HG02571 (cell line): ENCODE results near the gene ECE2.
A peak's percentile ranks its signal among the peaks of the same experiment; 100 is the strongest.

Source experiments
- ATAC-seq: cut with Tn5 transposase; IDR thresholded peaks from one replicate; pipeline ENCODE4 v1.9.1; 2021; ENCODE audit warnings: mild to moderate bottlenecking, moderate library complexity; ENCODE audit not compliant: unreplicated experiment

Gene ECE2

DNA sequence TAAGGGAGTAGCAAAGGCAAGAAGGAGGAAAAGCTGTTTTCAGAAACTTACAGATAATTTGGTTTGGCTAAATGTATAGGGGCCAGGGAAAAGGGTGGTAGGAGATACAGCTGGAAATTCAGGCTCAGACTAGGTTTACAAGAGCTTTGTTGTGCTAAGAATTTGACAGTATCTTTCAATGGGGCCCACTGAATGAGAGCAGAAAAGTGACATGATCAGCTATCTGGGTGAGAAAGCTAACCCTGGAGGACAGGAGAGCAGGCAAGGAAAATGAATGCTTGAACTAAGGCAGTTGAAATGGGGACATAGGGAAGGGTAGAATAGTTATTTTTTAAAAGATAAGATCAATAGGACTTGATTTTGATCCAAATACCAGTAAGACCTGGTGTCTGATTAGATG lies 35.8 kb downstream of the ECE2 start:
- ATAC-seq: no peak

DNA sequence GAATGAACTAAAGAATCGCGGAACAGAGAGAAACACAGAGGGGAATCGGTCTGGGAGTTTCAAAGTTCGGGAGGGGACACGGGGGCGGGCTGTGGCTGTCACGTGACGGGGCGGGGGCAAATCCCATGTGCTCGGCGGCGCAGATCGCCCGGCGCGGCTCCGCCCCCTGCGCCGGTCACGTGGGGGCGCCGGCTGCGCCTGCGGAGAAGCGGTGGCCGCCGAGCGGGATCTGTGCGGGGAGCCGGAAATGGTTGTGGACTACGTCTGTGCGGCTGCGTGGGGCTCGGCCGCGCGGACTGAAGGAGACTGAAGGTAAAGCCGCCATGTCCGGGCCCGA lies 38.5 kb downstream of the ECE2 start, which contains the start of gene EIF4G1:
TSS of gene EIF4G1 (plus strand) at position 244 of the 337 bp plus-strand sequence. CDS start 1,191 bp downstream, outside the sequence.
- peak; percentile 78 for ATAC-seq

DNA sequence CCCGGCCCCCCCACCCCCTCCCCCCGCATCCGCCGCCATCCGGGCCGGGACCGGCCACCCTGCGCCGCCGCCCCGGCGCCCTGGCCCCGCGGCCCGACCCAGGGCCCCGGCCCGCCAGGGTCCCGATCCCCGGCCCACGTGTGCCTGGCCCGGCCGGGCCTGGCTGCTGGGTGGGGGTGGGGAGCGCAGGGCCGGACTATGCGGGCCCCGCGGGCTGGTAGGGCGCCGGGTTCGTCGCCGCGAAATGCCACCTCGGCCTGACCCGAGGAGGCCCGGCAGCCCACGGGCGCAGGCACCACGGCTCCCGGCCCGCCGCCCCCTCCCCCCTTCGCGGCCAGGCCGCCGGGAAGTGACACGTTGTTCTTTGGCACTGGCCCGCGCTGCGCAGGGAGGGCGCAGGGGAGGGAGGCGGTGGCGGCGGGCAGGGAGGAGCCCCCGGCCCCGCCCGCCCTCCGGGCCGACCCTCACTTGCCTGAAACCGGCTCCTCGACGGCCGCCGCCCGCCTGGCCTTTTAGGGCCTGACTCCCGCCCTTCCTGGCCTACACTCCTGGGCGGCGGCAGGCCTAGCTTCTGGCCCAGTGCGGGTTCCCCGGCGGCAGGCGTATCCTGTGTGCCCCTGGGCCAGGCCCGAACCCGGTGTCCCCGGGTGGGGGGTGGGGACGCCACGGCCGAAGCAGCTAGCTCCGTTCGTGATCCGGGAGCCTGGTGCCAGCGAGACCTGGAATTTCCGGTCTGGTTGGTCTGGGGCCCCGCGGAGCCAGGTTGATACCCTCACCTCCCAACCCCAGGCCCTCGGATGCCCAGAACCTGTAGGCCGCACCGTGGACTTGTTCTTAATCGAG lies 39.1 kb downstream of the ECE2 start:
- peak; percentile 36 for ATAC-seq

DNA sequence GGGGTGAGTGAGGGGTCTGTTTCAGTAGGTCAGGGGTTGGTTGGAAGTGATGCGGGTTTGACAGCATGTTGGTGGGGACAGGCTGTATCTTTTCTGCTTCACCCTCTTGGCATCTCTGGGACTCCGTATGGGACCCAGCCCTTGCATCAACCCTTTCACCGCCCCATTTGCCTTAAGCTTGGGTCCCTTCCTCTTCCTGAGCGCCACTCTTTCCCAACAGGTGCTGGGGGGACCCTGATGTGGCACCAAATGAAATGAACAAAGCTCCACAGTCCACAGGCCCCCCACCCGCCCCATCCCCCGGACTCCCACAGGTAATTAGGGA lies 39.7 kb downstream of the ECE2 start:
- ATAC-seq: no peak

DNA sequence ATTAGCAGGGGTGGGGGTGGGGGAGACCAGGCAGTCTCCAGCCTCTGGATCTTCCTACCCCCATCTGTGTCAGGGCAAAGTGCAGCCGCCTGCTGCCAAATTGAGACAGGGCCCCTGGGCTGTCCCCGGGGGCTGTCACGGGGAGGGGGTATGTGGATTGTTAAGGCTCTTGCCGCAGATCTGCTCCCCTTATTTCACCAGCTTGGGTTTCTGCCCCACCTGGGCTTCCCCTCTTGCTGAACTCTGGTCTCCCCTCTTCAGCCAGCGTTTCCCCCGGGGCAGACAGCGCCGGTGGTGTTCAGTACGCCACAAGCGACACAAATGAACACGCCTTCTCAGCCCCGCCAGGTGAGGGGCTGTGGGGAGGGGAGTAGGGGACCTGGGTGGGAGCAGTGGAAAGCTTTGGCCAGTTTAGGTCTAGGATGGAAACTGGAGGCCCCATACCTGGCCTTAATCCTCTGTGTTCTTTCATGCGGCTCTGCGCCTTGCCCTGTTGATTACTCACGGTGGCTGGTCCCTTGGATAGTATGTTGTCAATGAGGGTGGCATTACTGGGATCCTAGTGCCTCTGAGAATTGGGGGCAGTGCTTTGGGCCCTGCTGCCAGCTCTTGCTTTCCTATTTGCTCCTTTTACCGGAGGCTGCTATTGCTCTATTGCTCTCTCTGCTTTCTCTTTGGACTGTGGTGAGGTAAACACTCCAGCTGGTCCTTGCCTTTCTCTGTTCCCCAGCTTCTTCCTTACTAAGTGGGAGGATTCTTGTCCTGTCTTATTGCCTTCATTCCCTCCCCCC lies 40.2 kb downstream of the ECE2 start:
- no peak for ATAC-seq

DNA sequence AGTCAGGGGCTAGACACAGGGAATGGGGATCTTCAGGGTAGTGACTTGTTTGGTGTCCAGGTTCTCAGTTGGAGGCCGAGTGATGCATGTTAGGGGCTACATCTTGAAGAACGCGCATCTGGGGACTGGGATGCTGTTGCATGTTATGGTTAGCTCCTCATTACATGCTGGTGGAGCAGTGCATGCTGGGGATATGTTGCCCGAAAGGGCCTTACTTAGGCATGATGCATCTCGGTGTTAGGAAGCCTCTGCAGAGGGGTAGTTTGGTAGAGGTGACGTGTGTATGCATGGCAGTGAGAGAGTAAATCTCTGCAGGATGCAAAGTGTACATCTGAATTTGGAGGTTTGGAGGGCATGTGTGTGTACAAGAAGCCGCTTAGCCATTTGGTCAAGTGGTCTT lies 41.0 kb downstream of the ECE2 start:
- no peak for ATAC-seq

DNA sequence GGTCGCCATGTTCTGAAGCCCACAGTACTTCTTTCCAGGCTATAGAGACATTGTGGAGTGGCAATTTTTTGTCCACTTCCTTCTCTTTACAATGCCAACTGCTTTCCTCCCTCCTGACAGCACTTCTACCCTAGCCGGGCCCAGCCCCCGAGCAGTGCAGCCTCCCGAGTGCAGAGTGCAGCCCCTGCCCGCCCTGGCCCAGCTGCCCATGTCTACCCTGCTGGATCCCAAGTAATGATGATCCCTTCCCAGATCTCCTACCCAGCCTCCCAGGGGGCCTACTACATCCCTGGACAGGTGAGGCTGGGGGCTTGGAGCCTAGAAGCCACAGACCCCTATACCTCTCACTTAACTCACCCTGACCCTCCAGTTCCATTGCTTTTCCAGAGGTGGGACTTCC lies 41.4 kb downstream of the ECE2 start:
- ATAC-seq: no peak

DNA sequence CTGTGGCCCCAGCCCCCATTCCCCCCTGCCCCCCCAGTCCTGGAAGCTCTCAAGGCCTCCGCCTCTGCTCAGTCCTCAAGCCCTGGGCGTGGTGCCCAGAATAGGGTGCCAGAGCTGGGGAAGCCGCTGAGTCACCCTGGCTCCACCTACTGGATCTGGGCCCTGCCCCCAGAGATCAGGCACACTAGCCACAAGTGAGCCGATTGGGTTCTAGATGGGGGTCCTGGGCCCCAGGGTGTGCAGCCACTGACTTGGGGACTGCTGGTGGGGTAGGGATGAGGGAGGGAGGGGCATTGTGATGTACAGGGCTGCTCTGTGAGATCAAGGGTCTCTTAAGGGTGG lies 44.3 kb downstream of the ECE2 start:
- no peak for ATAC-seq

DNA sequence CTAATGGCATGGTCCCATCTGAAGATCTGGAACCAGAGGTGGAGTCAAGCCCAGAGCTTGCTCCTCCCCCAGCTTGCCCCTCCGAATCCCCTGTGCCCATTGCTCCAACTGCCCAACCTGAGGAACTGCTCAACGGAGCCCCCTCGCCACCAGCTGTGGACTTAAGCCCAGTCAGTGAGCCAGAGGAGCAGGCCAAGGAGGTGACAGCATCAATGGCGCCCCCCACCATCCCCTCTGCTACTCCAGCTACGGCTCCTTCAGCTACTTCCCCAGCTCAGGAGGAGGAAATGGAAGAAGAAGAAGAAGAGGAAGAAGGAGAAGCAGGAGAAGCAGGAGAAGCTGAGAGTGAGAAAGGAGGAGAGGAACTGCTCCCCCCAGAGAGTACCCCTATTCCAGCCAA lies 45.8 kb downstream of the ECE2 start:
- no peak for ATAC-seq

DNA sequence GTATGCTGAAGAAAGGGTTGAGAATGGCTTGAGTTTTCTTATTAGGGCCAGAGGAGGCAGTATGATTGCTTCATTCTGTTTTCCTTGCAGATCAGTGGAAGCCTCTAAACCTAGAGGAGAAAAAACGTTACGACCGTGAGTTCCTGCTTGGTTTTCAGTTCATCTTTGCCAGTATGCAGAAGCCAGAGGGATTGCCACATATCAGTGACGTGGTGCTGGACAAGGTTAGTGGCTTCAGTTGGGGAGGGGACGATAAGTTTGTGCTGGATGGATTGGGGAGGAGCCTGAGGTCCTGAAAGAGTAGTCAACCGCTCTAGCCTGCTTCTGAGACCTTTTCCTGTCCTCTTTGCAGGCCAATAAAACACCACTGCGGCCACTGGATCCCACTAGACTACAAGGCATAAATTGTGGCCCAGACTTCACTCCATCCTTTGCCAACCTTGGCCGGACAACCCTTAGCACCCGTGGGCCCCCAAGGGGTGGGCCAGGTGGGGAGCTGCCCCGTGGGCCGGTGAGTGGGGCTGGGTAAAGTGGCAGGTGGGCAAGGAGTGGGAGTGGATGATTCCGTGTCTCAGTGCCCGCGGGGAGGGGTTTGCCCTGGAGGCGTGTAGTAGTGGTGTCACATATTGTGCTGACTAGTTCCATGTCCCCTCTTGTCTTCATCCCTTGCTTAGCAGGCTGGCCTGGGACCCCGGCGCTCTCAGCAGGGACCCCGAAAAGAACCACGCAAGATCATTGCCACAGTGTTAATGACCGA lies 47.1 kb downstream of the ECE2 start:
- no peak for ATAC-seq

DNA sequence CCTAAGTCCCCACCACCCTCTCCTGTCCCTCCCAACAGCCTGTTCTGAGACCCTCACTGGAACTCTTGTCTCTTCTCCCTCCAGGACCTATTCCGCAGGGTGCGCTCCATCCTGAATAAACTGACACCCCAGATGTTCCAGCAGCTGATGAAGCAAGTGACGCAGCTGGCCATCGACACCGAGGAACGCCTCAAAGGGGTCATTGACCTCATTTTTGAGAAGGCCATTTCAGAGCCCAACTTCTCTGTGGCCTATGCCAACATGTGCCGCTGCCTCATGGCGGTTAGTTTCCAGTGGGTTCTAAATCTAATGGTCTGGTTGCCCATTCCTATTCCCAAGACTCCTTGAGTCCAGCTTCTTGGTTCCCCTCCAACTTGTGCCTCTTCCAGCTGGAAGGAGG lies 47.9 kb downstream of the ECE2 start:
- no peak for ATAC-seq

DNA sequence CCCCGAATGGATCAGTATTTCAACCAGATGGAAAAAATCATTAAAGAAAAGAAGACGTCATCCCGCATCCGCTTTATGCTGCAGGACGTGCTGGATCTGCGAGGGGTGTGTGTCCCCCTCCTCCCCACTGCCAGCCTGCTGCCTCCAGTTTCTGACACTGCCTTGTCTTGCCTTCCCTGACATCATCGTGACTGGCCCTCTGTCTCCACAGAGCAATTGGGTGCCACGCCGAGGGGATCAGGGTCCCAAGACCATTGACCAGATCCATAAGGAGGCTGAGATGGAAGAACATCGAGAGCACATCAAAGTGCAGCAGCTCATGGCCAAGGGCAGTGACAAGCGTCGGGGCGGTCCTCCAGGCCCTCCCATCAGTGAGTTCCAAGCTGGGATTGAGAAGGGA lies 49.4 kb downstream of the ECE2 start:
- ATAC-seq: no peak

DNA sequence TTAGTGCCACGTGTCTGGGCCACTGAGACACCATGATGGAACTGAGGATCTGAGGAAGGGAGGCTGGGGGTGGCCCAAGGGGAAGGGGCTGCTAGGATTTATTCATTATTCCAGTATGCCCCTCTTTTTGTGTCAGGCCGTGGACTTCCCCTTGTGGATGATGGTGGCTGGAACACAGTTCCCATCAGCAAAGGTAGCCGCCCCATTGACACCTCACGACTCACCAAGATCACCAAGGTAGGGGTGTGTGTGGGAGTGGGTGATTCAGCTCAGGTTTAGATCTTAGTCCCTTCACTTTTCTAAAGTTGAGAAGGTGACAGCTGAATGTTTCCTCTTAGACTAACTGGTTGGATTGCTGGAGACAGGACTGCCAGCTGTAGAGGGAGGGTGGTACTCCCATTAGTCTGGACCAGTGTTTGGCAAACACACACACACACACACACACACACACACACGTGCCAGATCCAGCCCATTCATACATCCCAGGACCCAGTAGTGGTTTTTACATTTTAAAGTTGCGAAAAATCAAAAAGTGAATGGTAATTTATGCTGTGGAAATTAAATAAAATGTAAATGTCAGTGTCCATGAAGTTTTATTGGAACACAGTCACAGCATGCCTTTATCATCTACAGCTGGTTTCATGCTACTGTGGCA lies 50.0 kb downstream of the ECE2 start:
- ATAC-seq: no peak

DNA sequence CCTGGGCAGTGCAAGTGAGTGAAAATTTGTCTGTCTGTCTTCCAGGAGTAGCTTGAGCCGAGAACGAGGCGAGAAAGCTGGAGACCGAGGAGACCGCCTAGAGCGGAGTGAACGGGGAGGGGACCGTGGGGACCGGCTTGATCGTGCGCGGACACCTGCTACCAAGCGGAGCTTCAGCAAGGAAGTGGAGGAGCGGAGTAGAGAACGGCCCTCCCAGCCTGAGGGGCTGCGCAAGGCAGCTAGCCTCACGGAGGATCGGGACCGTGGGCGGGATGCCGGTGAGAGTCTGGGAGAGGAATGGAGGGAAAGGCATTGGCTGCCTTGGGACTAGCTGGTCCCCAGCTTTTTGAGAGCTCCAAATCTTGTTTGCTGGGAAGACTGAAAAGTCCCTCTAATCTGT lies 51.3 kb downstream of the ECE2 start:
- no peak for ATAC-seq

DNA sequence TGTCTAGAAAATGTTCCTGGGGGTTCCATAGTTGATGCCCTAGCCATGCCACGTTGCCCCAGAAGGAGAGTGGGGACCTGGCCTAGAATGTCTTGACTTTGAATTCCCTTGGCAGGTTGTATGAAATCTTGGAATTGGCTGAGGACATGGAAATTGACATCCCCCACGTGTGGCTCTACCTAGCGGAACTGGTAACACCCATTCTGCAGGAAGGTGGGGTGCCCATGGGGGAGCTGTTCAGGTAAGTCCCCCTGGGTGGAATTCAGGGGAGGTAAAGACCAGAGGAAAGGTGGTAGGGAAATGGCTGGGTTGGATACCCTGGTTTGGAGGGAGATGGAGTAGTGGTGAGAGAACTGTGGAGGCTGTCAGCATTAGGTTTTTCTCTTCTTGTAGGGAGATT lies 52.7 kb downstream of the ECE2 start:
- no peak for ATAC-seq

DNA sequence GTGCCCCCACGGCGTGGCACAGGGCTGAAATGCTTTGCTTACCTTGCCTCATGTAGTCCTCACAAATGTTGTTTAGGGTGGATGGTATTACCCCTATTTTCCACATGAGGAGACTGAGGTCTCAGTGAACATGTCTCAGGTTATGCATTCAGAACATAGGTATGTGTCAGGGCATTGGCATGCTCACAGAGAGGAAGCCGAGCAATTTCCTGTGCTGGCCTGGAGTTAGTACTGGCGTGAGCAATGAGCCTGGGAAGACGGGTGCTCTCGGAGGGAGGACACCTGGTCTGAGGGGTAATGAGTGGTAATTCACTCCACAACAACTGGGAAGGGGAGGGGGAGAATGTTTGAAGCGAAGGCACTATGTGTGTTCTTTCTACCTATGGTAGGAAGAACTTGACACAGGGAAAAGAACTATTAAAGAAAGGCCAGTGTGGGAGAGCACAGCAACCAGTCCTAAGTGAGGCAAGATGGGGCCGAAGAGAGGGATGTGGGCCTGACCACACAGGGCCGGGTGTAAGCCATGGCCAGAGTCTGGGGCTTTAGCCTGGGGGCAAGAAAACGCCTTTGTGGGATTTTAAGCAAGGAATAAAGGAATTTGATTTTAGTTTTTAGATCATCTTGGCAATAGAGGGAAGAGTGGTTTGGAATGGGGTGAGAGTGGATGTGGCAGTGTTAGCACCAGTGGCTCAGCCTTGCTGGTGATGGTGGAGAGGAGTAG lies 56.7 kb downstream of the ECE2 start:
- ATAC-seq: no peak

DNA sequence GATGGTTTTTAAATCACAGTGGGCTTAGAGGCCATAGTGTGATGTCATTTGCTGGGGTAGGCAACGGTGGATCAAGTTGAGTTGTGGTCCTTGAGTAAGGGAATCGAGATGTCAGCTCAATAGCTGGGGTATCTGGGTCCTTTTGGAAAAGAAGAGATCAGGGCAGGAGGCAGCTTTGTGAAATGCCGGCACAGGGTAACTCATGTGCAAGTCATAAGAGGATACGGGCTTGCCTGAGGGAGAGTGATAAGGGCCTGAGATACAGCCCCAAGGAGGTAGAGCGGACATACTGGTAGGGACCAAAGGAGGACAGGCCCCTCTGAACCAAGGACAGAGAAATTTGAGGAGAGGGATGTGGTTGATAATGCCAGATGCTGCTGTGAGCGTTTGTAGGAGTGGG lies 57.4 kb downstream of the ECE2 start:
- no peak for ATAC-seq

DNA sequence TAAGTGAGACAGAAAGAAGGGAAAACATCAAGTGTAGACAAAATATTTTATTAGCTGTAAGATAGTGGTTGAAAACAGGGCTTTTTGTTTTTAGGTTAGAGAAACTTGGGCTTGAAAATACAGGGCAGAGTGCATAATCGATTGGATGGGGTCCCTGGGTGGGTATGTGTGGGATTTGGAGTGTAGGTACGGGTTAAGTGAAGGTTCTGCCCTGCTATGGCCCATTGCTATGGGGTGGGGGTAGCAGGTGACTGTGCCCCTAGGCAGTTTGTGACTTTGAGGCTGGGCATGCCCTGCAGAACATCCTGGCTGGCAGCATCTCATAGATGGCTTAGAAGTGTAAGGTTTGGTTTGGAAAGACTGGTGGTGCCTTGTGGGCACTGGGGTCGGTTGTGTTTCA lies 57.9 kb downstream of the ECE2 start:
- ATAC-seq: no peak

DNA sequence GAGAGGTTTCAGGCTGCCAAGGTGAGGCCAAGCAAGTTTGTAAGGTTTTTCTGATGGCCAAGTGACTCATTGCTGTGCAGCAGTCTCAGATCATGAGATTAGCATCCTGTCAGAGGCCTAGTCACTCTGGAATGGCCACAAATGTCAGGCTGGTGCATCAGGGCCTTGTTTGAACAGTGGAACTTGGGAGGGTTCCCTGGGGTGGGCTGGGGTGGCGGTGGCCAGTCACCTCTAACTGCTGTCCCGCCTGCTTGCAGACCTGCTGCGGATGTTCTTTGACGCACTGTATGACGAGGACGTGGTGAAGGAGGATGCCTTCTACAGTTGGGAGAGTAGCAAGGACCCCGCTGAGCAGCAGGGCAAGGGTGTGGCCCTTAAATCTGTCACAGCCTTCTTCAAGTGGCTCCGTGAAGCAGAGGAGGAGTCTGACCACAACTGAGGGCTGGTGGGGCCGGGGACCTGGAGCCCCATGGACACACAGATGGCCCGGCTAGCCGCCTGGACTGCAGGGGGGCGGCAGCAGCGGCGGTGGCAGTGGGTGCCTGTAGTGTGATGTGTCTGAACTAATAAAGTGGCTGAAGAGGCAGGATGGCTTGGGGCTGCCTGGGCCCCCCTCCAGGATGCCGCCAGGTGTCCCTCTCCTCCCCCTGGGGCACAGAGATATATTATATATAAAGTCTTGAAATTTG lies 58.8 kb downstream of the ECE2 start:
- no peak for ATAC-seq

DNA sequence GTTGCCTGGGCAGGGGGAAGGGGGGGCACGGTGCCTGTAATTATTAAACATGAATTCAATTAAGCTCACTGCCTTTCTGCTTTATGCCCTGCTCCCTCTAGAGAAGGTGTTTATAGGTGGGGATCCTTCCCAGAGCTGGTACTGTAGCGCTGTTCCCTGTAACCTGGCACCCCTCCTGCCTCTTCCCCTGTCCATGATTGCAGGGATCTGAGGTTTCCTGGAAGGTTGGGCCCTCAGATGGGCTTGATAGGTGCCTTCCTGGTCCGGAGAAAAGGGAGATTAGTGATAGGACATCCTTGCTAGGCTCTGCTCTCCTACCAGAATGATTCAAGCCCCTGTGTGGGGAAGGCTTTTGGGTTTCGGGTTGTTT lies 59.5 kb downstream of the ECE2 start:
- ATAC-seq: peak; percentile 6
